Stimulated activated CD4-positive, alpha-beta T cell treated with anti-CD3 and anti-CD28 coated beads, Interleukin-12 subunit alpha, Interleukin-12 subunit beta, amount 100 ng/mL, for 48 hours (primary cell): ENCODE measurements around the gene SPEF2.
A peak's percentile ranks its signal among the peaks of the same experiment; 100 is the strongest.
"Not testable (repeated sequence)": the region's sequence is repeated elsewhere in the genome, so short reads cannot be mapped to it uniquely, and the experiment has no call there.

Experiments used
- DNase-seq, 3 donors: peaks; one replicate each; pipeline ENCODE4 v3.0.0-alpha.2; 2020; ENCODE audit warnings: low read depth in 2 of 3, low spot score in 1 of 3

Gene SPEF2

GRCh38 chr5:35852084-35852734 is 234.5 kb downstream of the SPEF2 start:
- peak in 2 of 3 donors; percentile 47 to 53 for DNase-seq

- DNase-seq = no peak
These were observed 235.1 kb downstream of the SPEF2 start for GRCh38 chr5:35852773-35853172.

GRCh38 chr5:35853631-35854030 is 236.0 kb downstream of the SPEF2 start:
- peak in 2 of 3 donors; percentile 52 to 65 for DNase-seq

- DNase-seq = peak in 2 of 3 donors; percentile 46 to 51
These were observed 236.6 kb downstream of the SPEF2 start for GRCh38 chr5:35854248-35854647.

- no peak for DNase-seq
These were observed 237.5 kb downstream of the SPEF2 start for GRCh38 chr5:35855187-35855586.

GRCh38 chr5:35856186-35856764 is 238.6 kb downstream of the SPEF2 start:
- not testable (repeated sequence) for DNase-seq

- no peak for DNase-seq
These were observed 239.2 kb downstream of the SPEF2 start, which contains the start of gene IL7R for GRCh38 chr5:35856765-35857351. TSS of gene IL7R (plus strand) at chr5:35856891. CDS start at chr5:35856978, 87 bp downstream.

GRCh38 chr5:35857606-35858205 is 240.0 kb downstream of the SPEF2 start:
- no peak for DNase-seq

- no peak for DNase-seq
These were observed 241.5 kb downstream of the SPEF2 start for GRCh38 chr5:35859101-35859661.

GRCh38 chr5:35860686-35861085 is 243.0 kb downstream of the SPEF2 start:
- DNase-seq = no peak

- DNase-seq = no peak
These were observed 244.1 kb downstream of the SPEF2 start for GRCh38 chr5:35861718-35862117.

- no peak for DNase-seq
These were observed 244.5 kb downstream of the SPEF2 start for GRCh38 chr5:35862126-35862525.

- no peak for DNase-seq
These were observed 245.5 kb downstream of the SPEF2 start for GRCh38 chr5:35863159-35863558.
